Measurements from ENCODE around the gene PHLDB2.

PHLDB2 gene

DNA sequence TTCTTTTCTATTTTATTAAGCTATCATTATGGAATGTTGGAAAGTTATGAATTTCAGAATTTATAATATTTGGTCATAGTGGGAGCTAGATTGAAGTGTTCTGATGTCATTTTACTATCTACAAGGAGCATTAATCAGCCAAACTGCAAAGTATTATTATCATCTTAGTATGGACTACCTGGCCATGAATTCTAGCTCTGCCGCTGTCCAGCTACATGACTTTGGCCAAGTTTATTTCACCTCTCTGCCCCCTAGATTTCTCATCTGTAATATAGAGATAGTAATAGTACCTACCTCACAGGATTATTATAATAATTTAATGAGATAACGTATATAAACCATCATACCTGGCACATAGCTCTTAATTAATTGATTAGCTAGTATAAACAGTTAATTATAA, 92.0 kb downstream of the PHLDB2 start:
- Histone ChIP-seq H3K4me3 (ENCODE audit: low read length) (no peak overlapping the region), H3K36me3 (ENCODE audit: control insufficient read depth, low read depth, low read length) (no peaks in the 10 kb centered on the region), H3K9me3 (ENCODE audit: control insufficient read depth, low read depth, low read length) (no peaks in the 10 kb centered on the region), H3K27ac (ENCODE audit: low read length) (no peak overlapping the region), H3K27me3 (ENCODE audit: control insufficient read depth, insufficient read depth, low read length) (no peaks in the 10 kb centered on the region), H3K4me1 (ENCODE audit: control insufficient read depth, low read depth, low read length) (peaks cover 19% of the 10 kb centered on the region), H3K9ac (ENCODE audit: low read length) (no peak overlapping the region)

DNA sequence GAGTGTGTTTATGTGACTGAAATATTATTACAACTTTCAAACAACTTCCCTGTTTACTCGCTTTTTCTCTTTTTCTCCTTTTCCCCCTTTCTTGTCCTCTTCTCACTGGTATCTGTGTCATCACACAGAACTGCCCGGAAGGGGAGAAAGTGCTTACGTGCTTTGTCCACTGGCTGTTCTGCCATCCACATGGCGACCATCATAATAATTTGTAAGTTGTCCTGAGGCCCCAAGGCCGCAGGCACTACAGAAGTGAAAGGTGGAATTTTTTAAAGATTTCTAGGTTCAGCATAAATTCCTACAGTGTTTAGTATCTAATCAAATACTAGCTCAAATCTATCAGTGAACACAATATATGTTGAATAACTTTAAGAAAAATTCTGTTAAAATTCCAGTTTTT, 93.0 kb downstream of the PHLDB2 start:
- H3K27me3 ChIP-seq (ENCODE audit: control insufficient read depth, insufficient read depth, low read length) = no peaks in the 10 kb centered on the region
- no peak overlapping the region for H3K4me3 ChIP-seq (ENCODE audit: low read length)
- no peaks in the 10 kb centered on the region for H3K9me3 ChIP-seq (ENCODE audit: control insufficient read depth, low read depth, low read length)

DNA sequence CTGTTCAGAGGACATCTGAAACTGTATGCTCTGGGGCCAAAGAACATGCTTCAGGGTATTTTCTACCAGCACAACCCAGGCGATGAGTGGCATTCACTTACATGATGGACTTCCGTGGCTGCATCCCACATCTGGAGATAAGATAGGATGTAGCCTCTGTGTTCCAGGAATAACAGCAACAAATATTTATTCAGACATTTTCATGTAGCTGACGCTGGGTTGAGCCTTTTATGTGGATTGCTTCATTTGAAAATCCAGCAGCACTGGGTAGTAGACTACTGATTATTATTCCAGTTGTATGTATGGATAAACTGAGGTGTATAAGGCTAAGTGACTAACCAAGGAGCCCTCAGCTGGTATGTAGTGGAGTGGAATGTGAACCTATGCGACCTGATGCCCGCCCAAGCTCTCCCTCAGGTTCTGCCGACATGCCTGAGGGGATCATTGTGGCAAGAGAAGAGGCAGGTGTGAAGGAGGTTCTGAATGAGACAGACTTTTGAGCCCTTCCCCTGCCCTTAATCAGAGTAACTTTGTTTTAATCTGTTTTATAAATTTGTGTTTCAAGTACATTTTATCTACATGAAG, 93.9 kb downstream of the PHLDB2 start:
- H3K9ac ChIP-seq (ENCODE audit: low read length) = no peak overlapping the region
- no peaks in the 10 kb centered on the region for H3K36me3 ChIP-seq (ENCODE audit: control insufficient read depth, low read depth, low read length)
- H3K4me3 ChIP-seq (ENCODE audit: low read length) = no peak overlapping the region
- H3K27me3 ChIP-seq (ENCODE audit: control insufficient read depth, insufficient read depth, low read length) = no peaks in the 10 kb centered on the region
- peaks cover 37% of the 10 kb centered on the region for H3K4me1 ChIP-seq (ENCODE audit: control insufficient read depth, low read depth, low read length)
- H3K9me3 ChIP-seq (ENCODE audit: control insufficient read depth, low read depth, low read length) = no peaks in the 10 kb centered on the region
- no peak overlapping the region for H3K27ac ChIP-seq (ENCODE audit: low read length)

More for the DNA sequence above, 93.0 kb downstream of the PHLDB2 start:
- Histone ChIP-seq H3K27ac (ENCODE audit: low read length) (no peak overlapping the region), H3K4me1 (ENCODE audit: control insufficient read depth, low read depth, low read length) (peaks cover 29% of the 10 kb centered on the region), H3K36me3 (ENCODE audit: control insufficient read depth, low read depth, low read length) (no peaks in the 10 kb centered on the region), H3K9ac (ENCODE audit: low read length) (no peak overlapping the region)

DNA sequence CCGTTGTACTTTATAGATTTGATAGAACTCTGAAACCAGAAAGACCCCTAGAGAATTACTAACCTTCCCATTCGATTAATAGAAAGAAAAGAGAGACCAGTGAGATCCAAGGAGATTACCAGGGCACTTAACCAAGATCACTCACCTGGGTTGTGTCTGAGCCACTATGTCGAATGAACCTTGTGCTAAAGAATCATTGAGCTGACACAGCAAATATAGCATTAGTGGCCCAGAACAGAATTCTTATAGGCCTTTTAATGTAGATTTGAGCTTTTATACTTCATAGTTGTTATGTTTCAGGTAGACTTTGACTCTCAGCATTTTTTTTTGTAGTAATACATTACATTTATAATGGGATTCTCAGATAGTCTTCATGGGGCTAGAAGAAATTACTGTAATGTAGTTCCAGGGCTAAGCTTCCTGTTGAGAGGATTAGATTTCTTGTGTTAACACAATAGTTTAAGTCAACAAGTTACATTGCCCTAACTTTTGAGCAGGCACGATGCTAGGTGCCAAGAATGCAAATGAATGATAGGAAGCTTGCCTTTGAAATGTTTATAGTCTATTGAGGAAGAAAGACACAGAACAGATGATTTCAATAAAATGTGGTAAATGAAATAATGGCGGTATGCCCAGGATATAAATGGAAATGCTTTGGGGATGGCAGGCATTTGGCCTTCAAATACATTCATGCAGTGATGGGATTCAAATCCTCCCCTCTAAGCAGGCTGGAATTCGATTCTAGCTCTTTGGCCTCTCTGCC, 95.3 kb downstream of the PHLDB2 start:
- Histone ChIP-seq H3K27ac (ENCODE audit: low read length) (no peak overlapping the region), H3K36me3 (ENCODE audit: control insufficient read depth, low read depth, low read length) (no peaks in the 10 kb centered on the region), H3K4me1 (ENCODE audit: control insufficient read depth, low read depth, low read length) (peaks cover 50% of the 10 kb centered on the region), H3K9me3 (ENCODE audit: control insufficient read depth, low read depth, low read length) (no peaks in the 10 kb centered on the region), H3K27me3 (ENCODE audit: control insufficient read depth, insufficient read depth, low read length) (no peaks in the 10 kb centered on the region), H3K9ac (ENCODE audit: low read length) (no peak overlapping the region), H3K4me3 (ENCODE audit: low read length) (no peak overlapping the region)

DNA sequence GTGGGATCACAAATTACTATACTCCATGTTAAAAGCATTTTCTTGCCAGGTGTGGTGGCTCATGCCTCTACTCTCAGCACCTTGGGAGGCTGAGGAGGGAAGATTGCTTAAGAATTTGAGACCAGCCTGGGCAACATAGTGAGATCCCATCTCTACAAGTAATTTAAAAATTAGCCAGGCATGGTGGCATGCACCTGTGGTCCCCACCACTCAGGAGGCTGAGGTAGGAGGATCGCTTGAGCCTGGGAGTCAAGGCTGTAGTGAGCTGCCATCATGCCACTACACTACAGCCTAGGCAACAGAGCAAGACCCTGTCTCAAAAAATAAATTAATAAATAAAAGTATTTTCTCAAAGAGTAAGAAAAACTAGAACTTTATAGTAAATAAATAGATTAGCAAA, 96.8 kb downstream of the PHLDB2 start:
- Histone ChIP-seq H3K9ac (ENCODE audit: low read length) (no peak overlapping the region), H3K4me3 (ENCODE audit: low read length) (no peak overlapping the region), H3K27me3 (ENCODE audit: control insufficient read depth, insufficient read depth, low read length) (no peaks in the 10 kb centered on the region), H3K27ac (ENCODE audit: low read length) (no peak overlapping the region), H3K36me3 (ENCODE audit: control insufficient read depth, low read depth, low read length) (no peaks in the 10 kb centered on the region), H3K9me3 (ENCODE audit: control insufficient read depth, low read depth, low read length) (no peaks in the 10 kb centered on the region), H3K4me1 (ENCODE audit: control insufficient read depth, low read depth, low read length) (peaks cover 50% of the 10 kb centered on the region)

DNA sequence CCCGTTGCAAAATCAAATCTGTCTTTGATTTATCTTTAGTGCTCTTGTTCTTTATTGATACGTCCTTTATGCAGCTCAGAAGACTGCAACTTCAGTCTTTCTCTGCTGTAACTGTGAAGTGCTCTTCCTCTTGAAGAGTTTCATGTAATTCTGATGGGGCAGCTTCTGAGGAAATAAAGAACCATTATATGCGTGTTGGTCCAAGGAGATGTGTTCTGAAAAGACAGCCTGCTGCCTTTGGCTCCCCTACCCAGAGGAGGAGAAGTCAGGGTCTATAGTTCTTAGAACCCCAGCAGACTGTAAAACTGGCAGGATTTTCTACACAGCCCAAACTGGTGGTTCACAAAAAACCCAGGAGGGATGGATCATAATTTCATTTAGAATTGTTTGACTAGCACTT, 97.4 kb downstream of the PHLDB2 start:
- Histone ChIP-seq H3K4me1 (ENCODE audit: control insufficient read depth, low read depth, low read length) (peaks cover 52% of the 10 kb centered on the region), H3K36me3 (ENCODE audit: control insufficient read depth, low read depth, low read length) (no peaks in the 10 kb centered on the region), H3K9ac (ENCODE audit: low read length) (peak overlapping the region; percentile 18), H3K9me3 (ENCODE audit: control insufficient read depth, low read depth, low read length) (no peaks in the 10 kb centered on the region), H3K27ac (ENCODE audit: low read length) (peak overlapping the region; percentile 41), H3K27me3 (ENCODE audit: control insufficient read depth, insufficient read depth, low read length) (no peaks in the 10 kb centered on the region), H3K4me3 (ENCODE audit: low read length) (peak overlapping the region; percentile 6)

DNA sequence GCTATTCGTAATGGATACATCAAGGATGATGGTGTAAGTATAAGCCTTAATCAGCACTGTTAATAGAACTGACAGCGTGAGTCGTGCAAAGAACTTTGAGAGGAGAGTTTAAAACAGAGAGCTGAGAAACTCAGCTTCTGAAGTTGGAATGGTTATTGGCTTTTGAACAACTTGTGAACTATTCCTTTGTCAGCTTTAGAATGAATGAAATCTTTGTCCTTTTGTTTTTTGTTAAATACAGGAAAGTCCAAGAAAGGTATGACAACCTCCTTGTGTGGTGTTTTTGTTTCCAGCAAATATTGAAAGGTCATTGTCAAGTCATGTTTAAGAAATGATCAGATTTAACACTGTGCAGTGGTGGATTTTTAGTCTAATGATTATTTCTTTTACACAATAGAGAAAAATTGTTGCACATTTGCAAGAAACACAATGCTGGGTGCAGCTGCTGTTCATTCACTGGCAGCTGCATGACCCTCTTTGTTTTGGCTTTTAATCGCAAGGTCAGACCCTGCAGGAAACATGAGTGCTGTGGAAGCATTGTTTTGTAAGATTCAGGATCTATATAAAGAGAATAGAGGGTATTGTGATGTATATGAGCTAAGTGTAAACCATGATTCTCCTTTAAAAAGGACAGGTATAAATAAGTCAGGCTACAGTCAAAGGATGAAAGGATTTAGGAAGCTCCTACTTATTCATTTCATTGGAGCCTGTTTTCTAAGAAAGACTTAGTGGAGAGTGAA, 98.1 kb downstream of the PHLDB2 start:
- Histone ChIP-seq H3K4me3 (ENCODE audit: low read length) (peak overlapping the region; percentile 6), H3K27ac (ENCODE audit: low read length) (peak overlapping the region; percentile 14), H3K9ac (ENCODE audit: low read length) (peak overlapping the region; percentile 18), H3K27me3 (ENCODE audit: control insufficient read depth, insufficient read depth, low read length) (no peaks in the 10 kb centered on the region), H3K9me3 (ENCODE audit: control insufficient read depth, low read depth, low read length) (no peaks in the 10 kb centered on the region), H3K36me3 (ENCODE audit: control insufficient read depth, low read depth, low read length) (no peaks in the 10 kb centered on the region), H3K4me1 (ENCODE audit: control insufficient read depth, low read depth, low read length) (peaks cover 56% of the 10 kb centered on the region)

DNA sequence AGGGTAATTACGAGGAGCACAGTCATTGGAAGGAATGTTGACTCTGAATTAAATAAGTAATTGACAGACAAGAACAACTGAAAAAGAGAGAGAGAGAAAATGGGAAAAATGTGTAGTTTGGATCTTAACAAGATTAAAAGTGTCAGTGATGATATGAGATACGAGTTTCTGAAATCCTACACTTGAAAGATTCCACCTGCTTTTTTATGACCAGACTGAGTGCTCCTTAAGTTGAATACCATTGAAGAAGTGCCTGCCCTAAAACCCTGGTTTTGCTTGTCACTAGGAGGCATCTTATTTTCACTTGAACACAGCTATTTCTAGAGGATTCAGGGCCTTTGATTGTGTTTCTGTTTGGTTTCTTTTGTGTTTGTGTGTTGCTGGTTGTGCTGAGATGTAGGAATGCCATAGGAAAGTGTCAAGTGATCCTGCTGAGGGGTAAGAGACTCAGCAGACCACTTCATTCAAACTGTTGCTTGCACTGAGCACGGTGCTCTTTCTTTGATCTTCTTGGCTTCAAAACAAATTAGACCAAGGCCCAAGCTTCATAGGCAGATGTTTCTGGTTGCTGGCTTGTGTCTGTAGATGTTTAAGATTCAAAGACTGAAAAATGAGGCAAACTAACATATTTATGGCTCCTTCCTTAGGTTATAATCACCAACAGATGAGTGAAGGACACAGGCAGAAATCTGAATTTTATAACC, 102.5 kb downstream of the PHLDB2 start:
- Histone ChIP-seq H3K36me3 (ENCODE audit: control insufficient read depth, low read depth, low read length) (no peaks in the 10 kb centered on the region), H3K4me3 (ENCODE audit: low read length) (no peak overlapping the region), H3K9me3 (ENCODE audit: control insufficient read depth, low read depth, low read length) (no peaks in the 10 kb centered on the region), H3K9ac (ENCODE audit: low read length) (no peak overlapping the region), H3K27me3 (ENCODE audit: control insufficient read depth, insufficient read depth, low read length) (no peaks in the 10 kb centered on the region), H3K27ac (ENCODE audit: low read length) (no peak overlapping the region), H3K4me1 (ENCODE audit: control insufficient read depth, low read depth, low read length) (peaks cover 32% of the 10 kb centered on the region)

DNA sequence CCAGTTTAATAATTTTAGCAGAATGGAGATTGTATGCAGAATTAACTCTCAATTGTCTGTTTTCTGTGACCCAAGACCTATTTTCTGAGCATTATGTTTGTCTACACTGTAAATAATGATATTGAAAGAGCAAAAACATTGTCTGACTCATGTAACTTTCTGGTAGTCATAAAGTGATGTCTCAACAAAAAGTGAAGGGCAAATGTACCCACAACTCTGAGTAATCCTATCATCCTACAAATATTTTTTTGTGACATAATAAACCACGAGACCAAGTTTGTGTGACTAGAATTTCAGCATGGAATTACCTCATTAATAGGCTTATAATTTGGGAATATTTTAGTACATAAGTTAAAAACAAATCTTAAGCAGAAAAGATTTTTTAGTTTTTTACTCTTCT, 104.4 kb downstream of the PHLDB2 start:
- no peaks in the 10 kb centered on the region for H3K27me3 ChIP-seq (ENCODE audit: control insufficient read depth, insufficient read depth, low read length)
- no peak overlapping the region for H3K4me3 ChIP-seq (ENCODE audit: low read length)
- H3K9me3 ChIP-seq (ENCODE audit: control insufficient read depth, low read depth, low read length) = no peaks in the 10 kb centered on the region
- no peak overlapping the region for H3K9ac ChIP-seq (ENCODE audit: low read length)
- peaks cover 21% of the 10 kb centered on the region for H3K4me1 ChIP-seq (ENCODE audit: control insufficient read depth, low read depth, low read length)
- no peak overlapping the region for H3K27ac ChIP-seq (ENCODE audit: low read length)
- peaks cover 7% of the 10 kb centered on the region for H3K36me3 ChIP-seq (ENCODE audit: control insufficient read depth, low read depth, low read length)

DNA sequence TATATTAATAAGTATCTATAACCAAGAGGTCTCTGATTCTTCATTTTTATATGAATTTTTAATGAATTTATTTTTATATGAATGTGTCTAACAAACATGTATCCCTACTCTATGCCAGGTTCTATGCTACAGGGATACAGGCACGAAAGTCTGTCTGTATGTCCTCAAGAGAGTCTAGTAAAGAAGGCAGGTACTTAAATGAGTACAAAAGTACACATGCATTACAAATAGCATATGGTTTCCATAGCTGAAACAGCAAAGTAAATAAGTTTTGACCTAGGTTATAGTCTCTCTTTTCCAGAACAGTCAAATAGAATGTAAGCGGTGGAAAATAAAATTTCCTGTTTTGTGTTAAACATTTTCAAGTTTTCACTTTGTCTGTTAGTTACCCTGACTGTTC, 106.4 kb downstream of the PHLDB2 start:
- Histone ChIP-seq H3K4me3 (ENCODE audit: low read length) (no peak overlapping the region), H3K9me3 (ENCODE audit: control insufficient read depth, low read depth, low read length) (no peaks in the 10 kb centered on the region), H3K27me3 (ENCODE audit: control insufficient read depth, insufficient read depth, low read length) (no peaks in the 10 kb centered on the region), H3K4me1 (ENCODE audit: control insufficient read depth, low read depth, low read length) (peaks cover 12% of the 10 kb centered on the region), H3K36me3 (ENCODE audit: control insufficient read depth, low read depth, low read length) (peaks cover 12% of the 10 kb centered on the region), H3K9ac (ENCODE audit: low read length) (no peak overlapping the region), H3K27ac (ENCODE audit: low read length) (no peak overlapping the region)

DNA sequence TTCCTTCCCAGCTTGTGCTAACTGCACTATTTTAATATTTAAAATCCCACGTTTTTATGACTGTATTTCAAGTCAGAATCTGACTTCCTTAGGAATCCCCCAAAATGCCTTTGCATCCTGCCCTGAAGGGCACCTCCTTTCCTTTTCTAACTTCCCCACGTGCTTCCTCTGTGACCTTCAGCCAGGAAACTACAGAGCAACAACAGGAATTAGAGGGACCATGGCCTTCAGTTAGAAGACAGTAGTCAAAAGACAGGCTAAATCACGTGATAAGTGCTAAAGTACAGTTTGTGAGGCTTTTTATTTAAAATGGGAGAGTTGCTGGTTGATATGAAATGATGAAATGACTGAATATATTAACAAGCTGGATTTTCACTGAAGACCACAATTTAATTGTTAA, 108.0 kb downstream of the PHLDB2 start:
- H3K36me3 ChIP-seq (ENCODE audit: control insufficient read depth, low read depth, low read length) = peaks cover 12% of the 10 kb centered on the region
- no peaks in the 10 kb centered on the region for H3K27me3 ChIP-seq (ENCODE audit: control insufficient read depth, insufficient read depth, low read length)
- H3K9ac ChIP-seq (ENCODE audit: low read length) = peak overlapping the region; percentile 1
- H3K27ac ChIP-seq (ENCODE audit: low read length) = no peak overlapping the region
- no peak overlapping the region for H3K4me3 ChIP-seq (ENCODE audit: low read length)
- H3K4me1 ChIP-seq (ENCODE audit: control insufficient read depth, low read depth, low read length) = peaks cover 7% of the 10 kb centered on the region
- no peaks in the 10 kb centered on the region for H3K9me3 ChIP-seq (ENCODE audit: control insufficient read depth, low read depth, low read length)
